H1 (cell line): ENCODE data around the gene MAP2K2. TPM values are rescaled to one million over a fixed set of nuclear protein-coding genes. Genes with fewer than 3 reads are reported as not detected.

Experiments
- CTCF ChIA-PET: fragments of 300-600 bp; sonication (Branson Sonifier 250); formaldehyde crosslinking; loops from one replicate; lab custom pipeline; 2021; ENCODE audit not compliant: partially characterized antibody; lab: Charles Lee
- POLR2A ChIA-PET: fragments of 300-600 bp; sonication (Branson Sonifier 250); formaldehyde crosslinking; loops from one replicate; lab custom pipeline; 2021; ENCODE audit warnings: inconsistent platforms; ENCODE audit not compliant: partially characterized antibody; lab: Charles Lee
- DNase-seq, 2 experiments: peaks; one replicate each; pipeline versions ENCODE4 v3.0.0 to v3.0.0-alpha.2; 2010 to 2022; ENCODE audit warnings: low spot score in 2 of 2, low read depth in 1 of 2, mixed read lengths in 1 of 2
- FAIRE-seq: peaks from 2 replicates; lab custom pipeline; 2011; peaks lifted over from hg19 to GRCh38; lab: Jason Lieb, UNC
- H2AFZ ChIP-seq: 2 replicates; pipeline ENCODE4 v1.8.1; 2012; ENCODE audit warnings: low read length, inconsistent platforms
- H2AK5ac ChIP-seq: 2 replicates; pipeline ENCODE4 v1.6.1; 2013; ENCODE audit warnings: low read depth, low read length
- H2BK120ac ChIP-seq: replicated peaks from 2 replicates; pipeline ENCODE3; 2013; ENCODE audit warnings: low read depth, low read length, inconsistent platforms
- H2BK12ac ChIP-seq: 2 replicates; pipeline ENCODE4 v1.6.1; 2013; ENCODE audit warnings: low read depth, low read length
- H2BK15ac ChIP-seq: 2 replicates; pipeline ENCODE4 v1.6.1; 2013; ENCODE audit warnings: low read length
- H2BK20ac ChIP-seq: 2 replicates; pipeline ENCODE4 v1.6.1; 2013; ENCODE audit warnings: low read length
- H2BK5ac ChIP-seq: 2 replicates; pipeline ENCODE4 v1.6.1; 2013; ENCODE audit warnings: low read depth, low read length
- H3K14ac ChIP-seq: 2 replicates; pipeline ENCODE4 v1.6.1; 2013; ENCODE audit warnings: inconsistent platforms; ENCODE audit not compliant: insufficient read length
- H3K18ac ChIP-seq: 2 replicates; pipeline ENCODE4 v1.6.1; 2013; ENCODE audit warnings: low read length; ENCODE audit errors: extremely low read depth
- H3K23ac ChIP-seq: 2 replicates; pipeline ENCODE4 v1.6.1; 2013; ENCODE audit warnings: inconsistent platforms; ENCODE audit not compliant: insufficient read length
- H3K23me2 ChIP-seq: 2 replicates; pipeline ENCODE4 v1.6.1; 2013; ENCODE audit warnings: low read depth, low read length
- H3K27ac ChIP-seq: 2 replicates; pipeline ENCODE4 v1.6.1; 2011; ENCODE audit warnings: low read depth, low read length, inconsistent platforms
- H3K27me3 ChIP-seq, 4 experiments: replicated peaks in 1 of 4; 1 replicate in 1 of 4; 2 replicates in 3 of 4; pipeline versions ENCODE4 v1.6.1 to v1.8.1; 2011 to 2013; ENCODE audit warnings: low read length in 3 of 4, mild to moderate bottlenecking in 3 of 4, inconsistent platforms in 2 of 4, mixed read lengths in 2 of 4, moderate library complexity in 1 of 4; ENCODE audit not compliant: control insufficient read depth in 3 of 4, insufficient read depth in 3 of 4; ENCODE audit errors: extremely low read depth in 1 of 4
- H3K36me3 ChIP-seq, 4 experiments: 2 replicates each; pipeline versions ENCODE4 v1.6.1 to v1.8.1; 2011 to 2013; ENCODE audit warnings: mild to moderate bottlenecking in 4 of 4, low read length in 3 of 4, moderate library complexity in 2 of 4, control low read depth in 1 of 4, inconsistent platforms in 1 of 4; ENCODE audit not compliant: insufficient read depth in 4 of 4, control insufficient read depth in 2 of 4
- H3K4ac ChIP-seq: replicated peaks from 2 replicates; pipeline ENCODE3; 2013; ENCODE audit warnings: low read length, low read depth, mixed read lengths, inconsistent platforms; ENCODE audit not compliant: insufficient read length
- H3K4me1 ChIP-seq, 4 experiments: replicated peaks in 1 of 4; 1 replicate in 1 of 4; 2 replicates in 3 of 4; pipeline versions ENCODE4 v1.6.1 to v1.8.1; 2011 to 2013; ENCODE audit warnings: low read length in 3 of 4, inconsistent platforms in 2 of 4, mixed read lengths in 1 of 4; ENCODE audit not compliant: insufficient read depth in 4 of 4, control insufficient read depth in 3 of 4
- H3K4me2 ChIP-seq, 2 experiments: 2 replicates each; pipeline versions ENCODE4 v1.6.1 to v1.8.1; 2011 to 2013; ENCODE audit warnings: low read depth in 2 of 2, low read length in 2 of 2, control low read depth in 1 of 2, inconsistent platforms in 1 of 2, mild to moderate bottlenecking in 1 of 2; ENCODE audit not compliant: insufficient read depth in 1 of 2
- H3K4me3 ChIP-seq, 4 experiments: fragments of 200-600, 300-600 bp in 1 of 4; sonication (generic), shearing (Covaris generic), sonication (Bioruptor Twin) in 1 of 4; 2 replicates each; pipeline versions ENCODE4 v1.5.1 to v1.8.1; 2011 to 2016; ENCODE audit warnings: low read length in 4 of 4, low read depth in 3 of 4, control low read depth in 2 of 4, inconsistent platforms in 2 of 4, mild to moderate bottlenecking in 2 of 4, mixed read lengths in 1 of 4, moderate library complexity in 1 of 4; ENCODE audit not compliant: insufficient read depth in 2 of 4; ENCODE audit errors: extremely low read depth in 1 of 4
- H3K56ac ChIP-seq: replicated peaks from 2 replicates; pipeline ENCODE3; 2013; ENCODE audit warnings: low read depth, mild to moderate bottlenecking, mixed read lengths, low read length, inconsistent platforms; ENCODE audit not compliant: insufficient read length
- H3K79me1 ChIP-seq: 2 replicates; pipeline ENCODE4 v1.6.1; 2013; ENCODE audit warnings: low read depth, low read length, control low read depth
- H3K79me2 ChIP-seq, 2 experiments: 2 replicates each; pipeline versions ENCODE4 v1.6.1 to v1.8.1; 2012 to 2013; ENCODE audit warnings: low read length in 2 of 2, mild to moderate bottlenecking in 2 of 2, inconsistent platforms in 1 of 2; ENCODE audit not compliant: insufficient read depth in 2 of 2, control insufficient read depth in 1 of 2
- H3K9ac ChIP-seq, 4 experiments: replicated peaks in 1 of 4; 1 replicate in 1 of 4; 2 replicates in 3 of 4; pipeline versions ENCODE4 v1.6.1 to v1.8.1; 2011 to 2013; ENCODE audit warnings: low read depth in 3 of 4, low read length in 3 of 4, control low read depth in 2 of 4, mild to moderate bottlenecking in 2 of 4, moderate library complexity in 2 of 4, inconsistent platforms in 1 of 4; ENCODE audit errors: extremely low read depth in 1 of 4
- H3K9me3 ChIP-seq, 2 experiments: 2 replicates each; pipeline versions ENCODE4 v1.6.1 to v1.8.1; 2012 to 2013; ENCODE audit warnings: mild to moderate bottlenecking in 2 of 2, moderate library complexity in 2 of 2, control low read depth in 1 of 2, inconsistent platforms in 1 of 2, low read depth in 1 of 2, low read length in 1 of 2, mixed read lengths in 1 of 2; ENCODE audit not compliant: insufficient read depth in 2 of 2
- H4K20me1 ChIP-seq, 2 experiments: replicated peaks in 1 of 2; 2 replicates each; pipeline versions ENCODE3 to v1.8.1; 2011 to 2013; ENCODE audit warnings: inconsistent platforms in 2 of 2, low read length in 2 of 2, mild to moderate bottlenecking in 1 of 2; ENCODE audit not compliant: insufficient read depth in 2 of 2, control insufficient read depth in 1 of 2
- H4K5ac ChIP-seq: 2 replicates; pipeline ENCODE4 v1.6.1; 2013; ENCODE audit warnings: low read length, low read depth, mixed read lengths, inconsistent platforms; ENCODE audit not compliant: insufficient read length
- H4K8ac ChIP-seq: 2 replicates; pipeline ENCODE4 v1.8.0; 2013; ENCODE audit warnings: mild to moderate bottlenecking, moderate library complexity, low read length, inconsistent platforms; ENCODE audit not compliant: insufficient read depth; ENCODE audit errors: extremely low read depth
- H4K91ac ChIP-seq: replicated peaks from 2 replicates; pipeline ENCODE3; 2013; ENCODE audit warnings: low read length, mixed read lengths, inconsistent platforms; ENCODE audit not compliant: insufficient read length
- BACH1 ChIP-seq: IDR thresholded peaks from 2 replicates; pipeline ENCODE4 v1.6.1; 2012; ENCODE audit warnings: low read length, improper control_type of control experiment
- CREB1 ChIP-seq: IDR thresholded peaks from 2 replicates; pipeline ENCODE4 v1.6.1; 2012; ENCODE audit warnings: inconsistent platforms
- HDAC2 ChIP-seq, 2 experiments: fragments of 300-600 bp in 1 of 2; sonication (generic) in 1 of 2; IDR thresholded peaks; 2 replicates each; pipeline ENCODE4 v1.6.1; 2011 to 2012; ENCODE audit warnings: low read depth in 2 of 2, low read length in 2 of 2, mild to moderate bottlenecking in 2 of 2, moderate library complexity in 2 of 2, borderline replicate concordance in 1 of 2, inconsistent platforms in 1 of 2
- MAFK ChIP-seq: IDR thresholded peaks from 2 replicates; pipeline ENCODE4 v1.6.1; 2012; ENCODE audit warnings: low read depth, mild to moderate bottlenecking, improper control_type of control experiment, low read length
- TAF7 ChIP-seq: optimal IDR thresholded peaks from 2 replicates; pipeline ENCODE3; 2011; ENCODE audit warnings: low read depth, mild to moderate bottlenecking, inconsistent platforms, low read length, moderate library complexity, borderline replicate concordance
- YY1 ChIP-seq: IDR thresholded peaks from 2 replicates; pipeline ENCODE4 v1.6.1; 2011; ENCODE audit warnings: low read depth, mild to moderate bottlenecking, low read length
- WGBS, 2 experiments: shearing (Covaris generic) in 1 of 2; methylation state at CpG; one replicate each; pipeline versions ENCODE4 v1.1.6 to v1.1.7; 2013 to 2015; ENCODE audit warnings: low lambda C conversion rate in 2 of 2, mixed read lengths in 2 of 2, inconsistent platforms in 1 of 2, low coverage in 1 of 2, missing lambda C conversion rate in 1 of 2; ENCODE audit not compliant: insufficient replicate concordance in 2 of 2, insufficient coverage in 1 of 2, insufficient read length in 1 of 2; ENCODE audit errors: extremely low coverage in 1 of 2, missing lambda C conversion rate in 1 of 2; 5-methylcytosine and 5-hydroxymethylcytosine counted together
- polyA plus RNA-seq, 7 experiments: library from polyadenylated mRNA; depleted of rRNA in 3 of 7; stranded (reverse) in 5 of 7; unstranded in 2 of 7; fragments of >200 nt in 5 of 7; fragments of 200-250 nt in 2 of 7; gene quantifications; 1 replicate in 5 of 7; 2 replicates in 1 of 7; 4 replicates in 1 of 7; pipeline versions ENCODE4 v1.2.1 to v1.2.3, GENCODE V29; 2011 to 2013; ENCODE audit warnings: missing spikeins in 2 of 7, mixed read lengths in 2 of 7
- total RNA-seq: library from RNA; stranded (reverse); fragmentation: NEBNext Ultra II Directional; extraction: Animal tissue kit (Norgen Biotek cat#: 25700); gene quantifications from 2 replicates; pipeline ENCODE4 v1.2.1, GENCODE V29; 2021
- TF ChIP-seq, protein P1 (sequence below): IDR thresholded peaks from 2 replicates; pipeline ENCODE4 v1.6.1; 2011; ENCODE audit warnings: low read length, improper control_type of control experiment
- TF ChIP-seq, protein P2 (sequence below): IDR thresholded peaks from 2 replicates; pipeline ENCODE4 v1.6.1; 2012; ENCODE audit warnings: low read length, inconsistent platforms

Gene MAP2K2
- total and polyA plus RNA-seq, 2 of the 8 experiments (the other 6 are each of a cell fraction or from before 2014, with no cell fraction given), result 111 to 162 TPM

DNA sequence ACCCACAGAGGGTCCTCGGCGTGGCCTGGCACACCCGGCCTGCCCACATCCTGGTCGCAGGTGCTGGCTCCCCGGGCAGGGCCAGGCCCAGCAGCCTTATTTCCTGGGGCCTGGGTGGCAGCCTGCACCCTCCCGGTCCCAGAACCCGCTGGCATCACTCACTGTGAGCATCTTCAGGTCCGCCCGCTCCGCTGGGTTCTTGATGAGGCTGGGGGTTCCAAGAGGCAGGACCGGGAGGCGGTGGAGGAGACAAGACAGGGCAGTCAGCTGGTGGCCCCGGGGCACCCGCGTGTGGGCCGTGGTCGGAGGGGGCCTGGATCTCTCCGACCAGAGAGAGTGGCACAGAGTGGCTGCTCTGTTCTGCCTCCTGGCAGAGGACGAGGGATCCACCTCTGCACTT lies 29.6 kb downstream of the MAP2K2 start:
- H3K79me2 ChIP-seq, result no peaks in the 10 kb centered on the region
- H3K4me3 ChIP-seq, result no peak overlapping the region
- H3K23ac ChIP-seq, result no peak overlapping the region
- CTCF ChIA-PET, result interaction anchor here (1.4 kb wide), 1 partner anchor 46 kb away, joined by 5 read pairs; no protein-coding TSS in a partner anchor
- H4K20me1 ChIP-seq, result peaks cover 4 to 11% of the 10 kb centered on the region in 2 experiments
- no peaks in the 10 kb centered on the region for H3K79me1 ChIP-seq
- H2BK5ac ChIP-seq, result no peak overlapping the region
- no peak overlapping the region for H2BK20ac ChIP-seq
- H4K5ac ChIP-seq, result no peak overlapping the region
- H3K14ac ChIP-seq, result no peak overlapping the region
- H3K18ac ChIP-seq, result no peak overlapping the region
- H3K9ac ChIP-seq, result no peak overlapping the region
- H3K23me2 ChIP-seq, result no peaks in the 10 kb centered on the region
- no peak overlapping the region for H2AK5ac ChIP-seq
- peaks cover 5 to 42% (median 26%) of the 10 kb centered on the region in 4 experiments; a peak in 7 of 8 replicates for H3K36me3 ChIP-seq
- no peak overlapping the region for H3K4ac ChIP-seq
- TF ChIP-seq YY1 (no peak), MAFK (no peak), BACH1 (no peak), CREB1 (no peak), TAF7 (no peak), HDAC2 (IDR thresholded peaks at IDR 0.05; ENCODE audit: borderline replicate concordance in 1 of 2, low read depth in 2 of 2, low read length in 2 of 2) (no peak)
- TF ChIP-seq, protein P1, sequence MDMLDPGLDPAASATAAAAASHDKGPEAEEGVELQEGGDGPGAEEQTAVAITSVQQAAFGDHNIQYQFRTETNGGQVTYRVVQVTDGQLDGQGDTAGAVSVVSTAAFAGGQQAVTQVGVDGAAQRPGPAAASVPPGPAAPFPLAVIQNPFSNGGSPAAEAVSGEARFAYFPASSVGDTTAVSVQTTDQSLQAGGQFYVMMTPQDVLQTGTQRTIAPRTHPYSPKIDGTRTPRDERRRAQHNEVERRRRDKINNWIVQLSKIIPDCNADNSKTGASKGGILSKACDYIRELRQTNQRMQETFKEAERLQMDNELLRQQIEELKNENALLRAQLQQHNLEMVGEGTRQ, result no peak
- TF ChIP-seq, protein P2, sequence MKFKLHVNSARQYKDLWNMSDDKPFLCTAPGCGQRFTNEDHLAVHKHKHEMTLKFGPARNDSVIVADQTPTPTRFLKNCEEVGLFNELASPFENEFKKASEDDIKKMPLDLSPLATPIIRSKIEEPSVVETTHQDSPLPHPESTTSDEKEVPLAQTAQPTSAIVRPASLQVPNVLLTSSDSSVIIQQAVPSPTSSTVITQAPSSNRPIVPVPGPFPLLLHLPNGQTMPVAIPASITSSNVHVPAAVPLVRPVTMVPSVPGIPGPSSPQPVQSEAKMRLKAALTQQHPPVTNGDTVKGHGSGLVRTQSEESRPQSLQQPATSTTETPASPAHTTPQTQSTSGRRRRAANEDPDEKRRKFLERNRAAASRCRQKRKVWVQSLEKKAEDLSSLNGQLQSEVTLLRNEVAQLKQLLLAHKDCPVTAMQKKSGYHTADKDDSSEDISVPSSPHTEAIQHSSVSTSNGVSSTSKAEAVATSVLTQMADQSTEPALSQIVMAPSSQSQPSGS, result no peak
- H3K4me2 ChIP-seq, result no peak overlapping the region
- no peaks in the 10 kb centered on the region for H3K4me1 ChIP-seq
- no peak overlapping the region for H4K91ac ChIP-seq
- no peak overlapping the region for H3K56ac ChIP-seq
- H2BK120ac ChIP-seq, result no peak overlapping the region
- FAIRE-seq (no peak), DNase-seq (no peak)
- POLR2A ChIA-PET, result interaction anchor here (1.0 to 2.8 kb wide), 3 partner anchors 15 to 110 kb away, joined by 5 to 12 read pairs (median 6); partner anchors contain the start of gene EEF2
- no peak overlapping the region for H2BK12ac ChIP-seq
- no peaks in the 10 kb centered on the region for H3K27me3 ChIP-seq
- H4K8ac ChIP-seq, result no peak overlapping the region; the same call in 1 of the 2 replicates
- H3K9me3 ChIP-seq, result no peaks in the 10 kb centered on the region
- no peak overlapping the region for H2BK15ac ChIP-seq
- no peak overlapping the region for H3K27ac ChIP-seq
- 94% methylated on average over 14 of the region's 19 CpGs; no CpG with 5 or more reads in 1 of the 2 experiments for WGBS, 2 experiments
- H2AFZ ChIP-seq, result no peak overlapping the region
